Right atrium auricular region (tissue), 2 donors: ENCODE results near the gene KRTAP16-1. TPM values are rescaled to one million over a fixed set of nuclear protein-coding genes. Genes with fewer than 3 reads are reported as not detected.
"Not testable (repeated sequence)": the region's sequence is repeated elsewhere in the genome, so short reads cannot be mapped to it uniquely, and the experiment has no call there.

ENCODE experiments used
- DNase-seq: peaks from one replicate; pipeline ENCODE4 v3.0.0-alpha.2; 2019; ENCODE audit warnings: low spot score
- H3K27ac ChIP-seq, 2 donors: fragments of 200-600 bp; sonication (generic); 1 replicate in 1 of 2; 2 replicates in 1 of 2; pipeline ENCODE4 v1.5.1; 2016 to 2019
- H3K27me3 ChIP-seq, 2 donors: fragments of 200-600 bp; sonication (generic); one replicate each; pipeline versions ENCODE4 v1.5.1 to v1.6.0; 2017 to 2019
- H3K36me3 ChIP-seq: fragments of 200-600 bp; sonication (generic); one replicate; pipeline ENCODE4 v1.5.1; 2016
- H3K4me1 ChIP-seq, 2 donors: fragments of 200-600 bp; sonication (generic); one replicate each; pipeline versions ENCODE4 v1.5.1 to v1.6.0; 2017 to 2019
- H3K4me3 ChIP-seq, 2 donors: fragments of 200-600 bp; sonication (generic); 1 replicate in 1 of 2; 2 replicates in 1 of 2; pipeline ENCODE4 v1.5.1; 2017 to 2019; ENCODE audit warnings: mild to moderate bottlenecking in 1 of 2, moderate library complexity in 1 of 2
- H3K9me3 ChIP-seq, 2 donors: fragments of 200-600 bp; sonication (generic); one replicate each; pipeline ENCODE4 v1.5.1; 2019
- total RNA-seq, 2 donors: library from RNA; depleted of rRNA; stranded (reverse); fragments of >200 nt; gene quantifications; one replicate each; pipeline ENCODE4 v1.1.0, GENCODE V29; 2016
- TF ChIP-seq, protein P1 (sequence below), 2 donors: fragments of 200-600 bp; sonication (generic); IDR thresholded peaks; one replicate each; pipeline ENCODE4 v1.5.1; 2019; ENCODE audit warnings: antibody characterized with exemption in 2 of 2

KRTAP16-1 gene
- total RNA-seq, 2 donors from 2014 or later: not detected

DNA sequence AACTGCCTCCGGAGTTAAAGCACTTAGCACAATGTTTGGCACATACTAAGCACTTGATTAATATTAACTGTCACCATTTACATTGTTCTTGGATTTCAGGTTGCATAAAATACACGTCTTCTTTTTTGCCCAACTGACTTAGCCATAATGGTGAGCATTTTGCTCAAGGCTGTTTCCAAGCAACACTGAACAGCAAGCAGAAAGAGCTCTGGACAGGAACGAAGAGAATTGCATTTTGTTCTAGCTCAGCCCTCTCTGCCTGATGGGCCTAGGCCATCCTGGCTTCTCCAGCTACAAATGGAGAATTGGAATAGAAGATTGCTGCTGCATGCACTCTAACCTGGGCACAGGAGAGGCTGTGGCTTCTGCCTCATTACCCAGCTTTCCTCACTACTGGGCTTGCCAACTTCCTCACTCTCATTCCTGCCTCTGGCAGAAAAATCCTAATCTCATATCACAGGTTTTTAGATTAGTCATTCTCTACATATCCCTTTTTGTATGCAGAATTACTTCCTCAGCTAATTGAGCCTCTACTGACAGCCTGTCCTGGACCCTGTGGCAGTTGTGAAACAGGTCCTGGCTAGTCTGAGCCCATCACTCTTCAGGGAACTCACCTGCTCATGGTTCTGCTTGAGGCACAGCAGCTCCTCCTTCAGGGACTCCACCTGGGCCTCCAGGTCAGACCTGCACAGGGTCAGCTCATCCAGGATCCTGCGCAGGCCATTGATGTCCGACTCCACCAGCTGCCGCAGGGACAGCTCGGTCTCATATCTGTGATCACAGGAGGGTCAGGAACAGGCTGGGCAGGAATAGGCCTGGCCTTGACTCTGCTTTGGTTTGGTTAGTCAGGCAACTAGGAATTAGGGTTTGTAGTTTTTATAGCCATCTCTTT lies 39.0 kb upstream of the KRTAP16-1 start:
- Histone ChIP-seq H3K27me3 (no peaks in the 10 kb centered on the region), H3K4me1 (no peaks in the 10 kb centered on the region), H3K4me3 (no peak overlapping the region), H3K36me3 (no peaks in the 10 kb centered on the region), H3K9me3 (no peaks in the 10 kb centered on the region), H3K27ac (no peak overlapping the region)
- no peak for DNase-seq
- TF ChIP-seq, protein P1, sequence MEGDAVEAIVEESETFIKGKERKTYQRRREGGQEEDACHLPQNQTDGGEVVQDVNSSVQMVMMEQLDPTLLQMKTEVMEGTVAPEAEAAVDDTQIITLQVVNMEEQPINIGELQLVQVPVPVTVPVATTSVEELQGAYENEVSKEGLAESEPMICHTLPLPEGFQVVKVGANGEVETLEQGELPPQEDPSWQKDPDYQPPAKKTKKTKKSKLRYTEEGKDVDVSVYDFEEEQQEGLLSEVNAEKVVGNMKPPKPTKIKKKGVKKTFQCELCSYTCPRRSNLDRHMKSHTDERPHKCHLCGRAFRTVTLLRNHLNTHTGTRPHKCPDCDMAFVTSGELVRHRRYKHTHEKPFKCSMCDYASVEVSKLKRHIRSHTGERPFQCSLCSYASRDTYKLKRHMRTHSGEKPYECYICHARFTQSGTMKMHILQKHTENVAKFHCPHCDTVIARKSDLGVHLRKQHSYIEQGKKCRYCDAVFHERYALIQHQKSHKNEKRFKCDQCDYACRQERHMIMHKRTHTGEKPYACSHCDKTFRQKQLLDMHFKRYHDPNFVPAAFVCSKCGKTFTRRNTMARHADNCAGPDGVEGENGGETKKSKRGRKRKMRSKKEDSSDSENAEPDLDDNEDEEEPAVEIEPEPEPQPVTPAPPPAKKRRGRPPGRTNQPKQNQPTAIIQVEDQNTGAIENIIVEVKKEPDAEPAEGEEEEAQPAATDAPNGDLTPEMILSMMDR (IDR thresholded peaks at IDR 0.05): no peak

- not testable (repeated sequence) for DNase-seq, H3K9me3 ChIP-seq
Observed at GRCh38 chr17:41346421-41346820, 37.3 kb upstream of the KRTAP16-1 start.

DNA sequence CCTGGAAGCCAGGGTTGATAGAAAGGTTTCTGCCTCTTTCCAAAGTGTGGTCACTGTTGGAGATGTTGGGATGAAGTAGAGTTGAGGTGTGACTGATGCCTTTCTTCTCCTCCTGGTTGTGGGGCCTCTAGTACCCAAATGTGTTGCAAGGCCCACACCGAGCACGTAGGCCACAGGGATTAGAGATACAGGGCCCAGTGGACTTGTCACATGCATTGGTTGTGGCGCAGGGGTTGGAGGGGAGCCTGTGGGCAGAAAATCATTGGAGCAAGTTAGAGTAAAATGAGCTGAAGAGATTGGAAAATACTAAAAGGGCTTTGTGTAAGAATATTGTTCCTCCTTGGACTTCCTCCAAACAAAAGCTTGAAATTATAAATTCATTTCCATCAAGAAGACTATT lies 36.9 kb upstream of the KRTAP16-1 start:
- Histone ChIP-seq H3K36me3 (no peaks in the 10 kb centered on the region), H3K27me3 (no peaks in the 10 kb centered on the region), H3K4me3 (no peak overlapping the region), H3K9me3 (no peaks in the 10 kb centered on the region), H3K27ac (no peak overlapping the region), H3K4me1 (no peaks in the 10 kb centered on the region)
- TF ChIP-seq, protein P1 (IDR thresholded peaks at IDR 0.05): no peak
- DNase-seq: no peak

More at GRCh38 chr17:41346421-41346820, 37.3 kb upstream of the KRTAP16-1 start:
- not testable (repeated sequence) for H3K4me1 ChIP-seq, H3K36me3 ChIP-seq, H3K4me3 ChIP-seq, H3K27me3 ChIP-seq, H3K27ac ChIP-seq

GRCh38 chr17:41343029-41343428 lies 33.9 kb upstream of the KRTAP16-1 start:
- no peak overlapping the region for H3K4me3 ChIP-seq
- no peaks in the 10 kb centered on the region for H3K36me3 ChIP-seq
- no peaks in the 10 kb centered on the region for H3K4me1 ChIP-seq
- TF ChIP-seq, protein P1 (IDR thresholded peaks at IDR 0.05): no peak
- no peaks in the 10 kb centered on the region for H3K9me3 ChIP-seq
- no peaks in the 10 kb centered on the region for H3K27me3 ChIP-seq
- no peak overlapping the region for H3K27ac ChIP-seq
- no peak for DNase-seq

DNA sequence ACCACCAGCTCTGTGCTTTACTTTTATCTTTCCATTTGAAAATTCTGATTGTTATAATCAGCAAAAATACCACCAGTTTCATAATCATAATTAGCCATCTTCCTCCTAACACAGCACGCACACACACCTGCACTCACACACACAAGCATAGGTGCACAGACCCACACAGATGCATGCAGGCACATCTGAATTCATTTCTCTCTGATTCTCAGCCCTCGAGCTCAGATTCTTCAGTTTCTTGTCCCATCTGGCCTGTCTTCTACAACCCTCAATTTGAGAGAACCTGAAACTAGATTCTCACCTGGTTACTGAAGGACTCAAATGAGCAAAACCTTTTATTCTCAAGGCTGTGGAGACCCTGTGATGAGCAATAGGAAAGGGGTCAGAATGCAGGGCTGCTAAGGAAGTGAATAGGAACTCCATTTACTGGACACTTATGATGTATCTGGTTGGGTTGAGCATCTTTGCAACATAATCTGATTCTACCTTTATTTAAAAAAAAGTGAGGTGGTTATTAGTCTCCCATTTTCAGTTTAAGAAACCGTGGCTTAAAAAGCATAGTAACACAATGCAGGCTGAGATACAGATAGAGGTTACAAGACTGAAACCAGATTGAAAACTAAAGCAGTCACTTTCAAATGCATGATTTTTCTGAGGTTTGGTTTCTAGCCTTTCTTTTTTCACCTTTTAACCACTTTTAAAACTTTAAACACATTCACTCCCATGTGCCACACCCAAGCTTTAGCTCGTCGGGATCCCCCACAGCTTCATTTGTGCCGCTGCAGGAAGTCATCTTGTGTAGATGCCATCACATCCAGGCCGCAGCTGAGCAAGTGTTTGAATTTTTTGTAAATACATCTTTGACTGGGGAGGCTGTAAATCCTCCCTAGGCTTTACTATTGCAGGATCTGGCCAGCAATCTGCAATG lies 32.1 kb upstream of the KRTAP16-1 start:
- Histone ChIP-seq H3K9me3 (no peaks in the 10 kb centered on the region), H3K27me3 (no peaks in the 10 kb centered on the region), H3K4me3 (no peak overlapping the region), H3K36me3 (no peaks in the 10 kb centered on the region), H3K4me1 (no peaks in the 10 kb centered on the region), H3K27ac (no peak overlapping the region)
- TF ChIP-seq, protein P1 (IDR thresholded peaks at IDR 0.05): no peak
- no peak for DNase-seq

GRCh38 chr17:41340494-41340893 lies 31.4 kb upstream of the KRTAP16-1 start:
- Histone ChIP-seq H3K4me1 (no peaks in the 10 kb centered on the region), H3K27ac (no peak overlapping the region), H3K36me3 (no peaks in the 10 kb centered on the region), H3K27me3 (no peaks in the 10 kb centered on the region), H3K4me3 (no peak overlapping the region), H3K9me3 (no peaks in the 10 kb centered on the region)
- TF ChIP-seq, protein P1 (IDR thresholded peaks at IDR 0.05): no peak
- DNase-seq: no peak
